AG04450 (cell line): ENCODE measurements around the gene METTL26. TPM values are rescaled to one million over a fixed set of nuclear protein-coding genes. Genes with fewer than 3 reads are reported as not detected.

Source experiments
- CTCF ChIA-PET: fragments of 300-600, 350-600 bp; formaldehyde crosslinking; extraction: SDS; loops from one replicate; lab custom pipeline; 2022; ENCODE audit warnings: antibody characterized with exemption, inconsistent platforms; lab: Charles Lee
- POLR2A ChIA-PET: fragments of 350-600 bp; formaldehyde crosslinking; extraction: SDS; loops from one replicate; lab custom pipeline; 2021; ENCODE audit warnings: antibody characterized with exemption, inconsistent platforms; lab: Yijun Ruan, JAX
- DNase-seq: peaks from one replicate; pipeline ENCODE4 v3.0.0-alpha.2; 2011; ENCODE audit warnings: low read depth, low spot score
- H3K27ac ChIP-seq: one replicate; pipeline ENCODE4 v1.5.1; 2012; ENCODE audit warnings: low read depth, low read length, control low read depth
- H3K27me3 ChIP-seq: one replicate; pipeline ENCODE4 v1.6.0; 2012; ENCODE audit warnings: low read length; ENCODE audit not compliant: control insufficient read depth, insufficient read depth
- H3K4me3 ChIP-seq: 2 replicates; pipeline ENCODE4 v1.5.1; 2011; ENCODE audit warnings: mild to moderate bottlenecking, low read depth, low read length, control low read depth
- H3K9me3 ChIP-seq: 2 replicates; pipeline ENCODE4 v1.5.1; 2012; ENCODE audit warnings: low read length; ENCODE audit not compliant: control insufficient read depth, insufficient read depth
- CTCF ChIP-seq: IDR thresholded peaks from 2 replicates; pipeline ENCODE4 v1.5.1; 2011; ENCODE audit warnings: low read depth, low read length, control low read depth, inconsistent platforms
- polyA plus RNA-seq: library from polyadenylated mRNA; depleted of rRNA; stranded (reverse); fragments of >200 nt; gene quantifications from 2 replicates; pipeline ENCODE4 v1.2.3, GENCODE V29; 2011

METTL26 gene
- polyA plus RNA-seq, 1 experiment: 58.3 TPM

GRCh38 chr16:674214-674881, 38.2 kb upstream of the METTL26 start:
- ChIA-PET CTCF (no interaction called here), POLR2A (no interaction called here)
- Histone ChIP-seq H3K27ac (no peak overlapping the region), H3K9me3 (no peaks in the 10 kb centered on the region; the same call in 1 of the 2 replicates), H3K4me3 (no peak overlapping the region), H3K27me3 (no peaks in the 10 kb centered on the region)
- TF ChIP-seq CTCF: no peak
- no peak for DNase-seq

- ChIA-PET CTCF (no interaction called here), POLR2A (no interaction called here)
- no peak for DNase-seq
- H3K9me3 ChIP-seq: no peaks in the 10 kb centered on the region; the same call in 1 of the 2 replicates
- H3K4me3 ChIP-seq: no peak overlapping the region
- no peaks in the 10 kb centered on the region for H3K27me3 ChIP-seq
- no peak overlapping the region for H3K27ac ChIP-seq
- TF ChIP-seq CTCF: no peak
These were observed 37.4 kb upstream of the METTL26 start for GRCh38 chr16:673399-673991.

- no peak for DNase-seq
- Histone ChIP-seq H3K27ac (no peak overlapping the region), H3K9me3 (no peaks in the 10 kb centered on the region; the same call in 1 of the 2 replicates), H3K27me3 (no peaks in the 10 kb centered on the region), H3K4me3 (no peak overlapping the region)
- ChIA-PET POLR2A (no interaction called here), CTCF (no interaction called here)
- no peak for TF ChIP-seq CTCF
These were observed 36.7 kb upstream of the METTL26 start for GRCh38 chr16:672851-673250.

- ChIA-PET CTCF (no interaction called here), POLR2A (no interaction called here)
- TF ChIP-seq CTCF: no peak
- no peaks in the 10 kb centered on the region for H3K27me3 ChIP-seq
- no peak overlapping the region for H3K4me3 ChIP-seq
- H3K27ac ChIP-seq: no peak overlapping the region
- no peaks in the 10 kb centered on the region; the same call in 1 of the 2 replicates for H3K9me3 ChIP-seq
- no peak for DNase-seq
These were observed 36.3 kb upstream of the METTL26 start for GRCh38 chr16:672371-672770.

- CTCF ChIA-PET: no interaction called here
- no peak for TF ChIP-seq CTCF
- DNase-seq: no peak
- POLR2A ChIA-PET: no interaction called here
- H3K27me3 ChIP-seq: no peaks in the 10 kb centered on the region
- H3K4me3 ChIP-seq: no peak overlapping the region
- H3K9me3 ChIP-seq: no peaks in the 10 kb centered on the region; the same call in 1 of the 2 replicates
- no peak overlapping the region for H3K27ac ChIP-seq
These were observed 35.4 kb upstream of the METTL26 start for GRCh38 chr16:671353-672131.
